GM18909 (cell line): ENCODE results near the gene ASPSCR1.
"Not testable (repeated sequence)": the region's sequence is repeated elsewhere in the genome, so short reads cannot be mapped to it uniquely, and the experiment has no call there.

ENCODE experiments used
- ATAC-seq: cut with Tn5 transposase; IDR thresholded peaks from one replicate; pipeline ENCODE4 v1.9.1; 2021; ENCODE audit warnings: mild to moderate bottlenecking; ENCODE audit not compliant: unreplicated experiment, poor library complexity

ASPSCR1 gene

GRCh38 chr17:81980122-81980521 lies 2.7 kb downstream of the ASPSCR1 start:
- ATAC-seq: no peak

GRCh38 chr17:81980707-81981343 lies 3.4 kb downstream of the ASPSCR1 start:
- ATAC-seq: no peak

GRCh38 chr17:81981511-81981910 lies 4.1 kb downstream of the ASPSCR1 start:
- not testable (repeated sequence) for ATAC-seq

GRCh38 chr17:81983011-81983638 lies 5.7 kb downstream of the ASPSCR1 start:
- no peak for ATAC-seq

GRCh38 chr17:81983639-81984373 lies 6.4 kb downstream of the ASPSCR1 start:
- ATAC-seq: no peak

- no peak for ATAC-seq
Measured at GRCh38 chr17:81984773-81985410, 7.5 kb downstream of the ASPSCR1 start.

GRCh38 chr17:81986606-81987005 lies 9.2 kb downstream of the ASPSCR1 start:
- ATAC-seq: no peak

GRCh38 chr17:81987161-81987770 lies 9.8 kb downstream of the ASPSCR1 start:
- ATAC-seq: no peak

- no peak for ATAC-seq
Measured at GRCh38 chr17:81990836-81991683, 13.6 kb downstream of the ASPSCR1 start.

- no peak for ATAC-seq
Measured at GRCh38 chr17:81991684-81992305, 14.4 kb downstream of the ASPSCR1 start.

- no peak for ATAC-seq
Measured at GRCh38 chr17:81992306-81993102, 15.1 kb downstream of the ASPSCR1 start.

- ATAC-seq: no peak
Measured at GRCh38 chr17:81993729-81994592, 16.5 kb downstream of the ASPSCR1 start.

GRCh38 chr17:81994593-81995462 lies 17.4 kb downstream of the ASPSCR1 start:
- no peak for ATAC-seq

- no peak for ATAC-seq
Measured at GRCh38 chr17:81995463-81996231, 18.2 kb downstream of the ASPSCR1 start.

- no peak for ATAC-seq
Measured at GRCh38 chr17:81996232-81996756, 18.9 kb downstream of the ASPSCR1 start.
